DND-41 (cell line): ENCODE results near the gene NDUFS3.
A peak's percentile ranks its signal among the peaks of the same experiment; 100 is the strongest.

ENCODE experiments used
- ATAC-seq: fragments of 200-7000 bp; cut with Tn5 transposase; 3 replicates; pipeline ENCODE4 v1.9.1; 2021; ENCODE audit warnings: low read depth; ENCODE audit not compliant: insufficient read depth
- DNase-seq: peaks from one replicate; pipeline ENCODE4 v3.0.0-alpha.2; 2020
- H2AFZ ChIP-seq: 2 replicates; pipeline ENCODE4 v1.6.0; 2012; ENCODE audit warnings: low read depth, low read length
- H3K27ac ChIP-seq: 2 replicates; pipeline ENCODE4 v1.5.1; 2012; ENCODE audit warnings: low read length, inconsistent platforms
- H3K27me3 ChIP-seq: fragments of 200-600 bp; sonication (generic); 2 replicates; pipeline ENCODE4 v1.6.0; 2012; ENCODE audit warnings: low read length, mild to moderate bottlenecking, inconsistent platforms; ENCODE audit not compliant: insufficient read depth, poor library complexity
- H3K36me3 ChIP-seq: 2 replicates; pipeline ENCODE4 v1.5.1; 2012; ENCODE audit warnings: low read length, inconsistent platforms; ENCODE audit not compliant: insufficient read depth
- H3K4me1 ChIP-seq: 2 replicates; pipeline ENCODE4 v1.5.1; 2012; ENCODE audit warnings: mild to moderate bottlenecking, low read length; ENCODE audit not compliant: insufficient read depth
- H3K4me2 ChIP-seq: 2 replicates; pipeline ENCODE4 v1.6.0; 2012; ENCODE audit warnings: mild to moderate bottlenecking, moderate library complexity, low read length, inconsistent platforms; ENCODE audit not compliant: insufficient read depth
- H3K4me3 ChIP-seq, 2 experiments: fragments of 200-600 bp in 1 of 2; shearing (Covaris generic) in 1 of 2; 2 replicates each; pipeline ENCODE4 v1.5.1; 2012 to 2016; ENCODE audit warnings: inconsistent platforms in 2 of 2, low read length in 2 of 2, mild to moderate bottlenecking in 2 of 2, low read depth in 1 of 2, moderate library complexity in 1 of 2
- H3K79me2 ChIP-seq: 2 replicates; pipeline ENCODE4 v1.6.0; 2012; ENCODE audit warnings: low read length, inconsistent platforms; ENCODE audit not compliant: insufficient read depth
- H3K9ac ChIP-seq: 2 replicates; pipeline ENCODE4 v1.6.0; 2012; ENCODE audit warnings: low read depth, mild to moderate bottlenecking, inconsistent platforms, low read length, moderate library complexity
- H3K9me3 ChIP-seq: 2 replicates; pipeline ENCODE4 v1.5.1; 2012; ENCODE audit warnings: low read length, moderate library complexity, mild to moderate bottlenecking, inconsistent platforms; ENCODE audit not compliant: insufficient read depth, severe bottlenecking
- H4K20me1 ChIP-seq: 2 replicates; pipeline ENCODE4 v1.6.0; 2012; ENCODE audit warnings: low read length; ENCODE audit not compliant: insufficient read depth
- CTCF ChIP-seq: IDR thresholded peaks from 2 replicates; pipeline ENCODE4 v1.5.1; 2012; ENCODE audit warnings: borderline replicate concordance, low read length, moderate library complexity, mild to moderate bottlenecking; ENCODE audit not compliant: poor library complexity, severe bottlenecking; ENCODE audit errors: extremely low read depth
- EZH2 ChIP-seq: IDR thresholded peaks from 3 replicates; pipeline ENCODE4 v1.6.1; 2012; ENCODE audit warnings: borderline replicate concordance, low read depth, mild to moderate bottlenecking, moderate library complexity, low read length, inconsistent platforms; ENCODE audit not compliant: severe bottlenecking

The NDUFS3 gene

DNA sequence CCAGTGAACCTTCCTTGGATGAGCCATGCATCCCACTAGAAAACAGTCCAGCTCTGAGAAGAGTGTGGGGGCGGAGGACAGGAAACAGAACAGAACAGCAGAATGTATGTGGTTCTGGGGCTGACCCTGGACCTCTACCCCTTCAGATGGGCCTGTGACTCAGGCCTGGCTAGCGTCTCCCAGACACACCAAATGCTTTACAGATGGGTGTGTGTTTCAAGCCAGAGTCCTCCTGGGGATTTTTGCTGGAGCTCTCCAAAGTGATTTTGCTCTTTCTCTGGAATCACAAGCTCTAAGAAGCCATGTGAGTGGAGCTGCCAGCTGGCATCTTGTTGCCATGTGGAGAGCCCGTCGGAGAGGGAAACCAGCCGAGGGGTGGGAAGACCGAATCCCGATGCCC lies 28.5 kb downstream of the NDUFS3 start:
- Histone ChIP-seq H2AFZ (no peak overlapping the region), H3K9ac (no peak overlapping the region), H3K4me3 (no peak overlapping the region), H3K27ac (no peak overlapping the region), H3K36me3 (peaks cover 7% of the 10 kb centered on the region; the same call in 1 of the 2 replicates), H3K4me2 (no peak overlapping the region), H3K9me3 (no peaks in the 10 kb centered on the region), H3K27me3 (no peaks in the 10 kb centered on the region), H4K20me1 (no peaks in the 10 kb centered on the region), H3K4me1 (no peaks in the 10 kb centered on the region), H3K79me2 (no peaks in the 10 kb centered on the region)
- no peak for DNase-seq
- TF ChIP-seq EZH2 (no peak), CTCF (no peak)
- no peak for ATAC-seq

DNA sequence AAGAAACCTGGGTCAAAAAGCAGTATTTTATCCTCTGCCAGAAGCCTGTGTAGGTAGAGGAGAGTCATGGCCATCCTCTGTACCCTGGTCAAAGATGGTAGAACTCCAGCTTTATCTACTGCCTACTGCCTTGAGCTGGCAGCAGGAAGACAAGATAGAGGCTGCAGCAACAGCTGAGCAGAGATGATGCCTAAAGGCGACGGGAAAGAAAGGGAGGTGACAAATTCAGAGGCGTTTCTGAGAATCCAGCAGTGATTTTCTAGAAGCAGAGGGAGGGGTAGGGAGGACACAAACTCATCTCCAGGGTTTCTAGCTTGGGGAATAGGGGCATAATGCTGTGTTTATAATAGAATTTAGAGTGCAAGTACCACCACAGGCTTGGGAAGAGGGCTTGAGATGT lies 30.8 kb downstream of the NDUFS3 start:
- TF ChIP-seq CTCF, result no peak
- TF ChIP-seq EZH2, result no peak
- Histone ChIP-seq H2AFZ (no peak overlapping the region), H3K79me2 (no peaks in the 10 kb centered on the region), H3K36me3 (peaks cover 7% of the 10 kb centered on the region; the same call in 1 of the 2 replicates), H3K9me3 (no peaks in the 10 kb centered on the region), H3K9ac (no peak overlapping the region), H3K4me2 (no peak overlapping the region), H4K20me1 (no peaks in the 10 kb centered on the region), H3K27me3 (no peaks in the 10 kb centered on the region), H3K27ac (no peak overlapping the region), H3K4me1 (no peaks in the 10 kb centered on the region), H3K4me3 (no peak overlapping the region)
- ATAC-seq, result peak; percentile 47; the same call in 2 of the 3 replicates
- DNase-seq, result peak; percentile 23

DNA sequence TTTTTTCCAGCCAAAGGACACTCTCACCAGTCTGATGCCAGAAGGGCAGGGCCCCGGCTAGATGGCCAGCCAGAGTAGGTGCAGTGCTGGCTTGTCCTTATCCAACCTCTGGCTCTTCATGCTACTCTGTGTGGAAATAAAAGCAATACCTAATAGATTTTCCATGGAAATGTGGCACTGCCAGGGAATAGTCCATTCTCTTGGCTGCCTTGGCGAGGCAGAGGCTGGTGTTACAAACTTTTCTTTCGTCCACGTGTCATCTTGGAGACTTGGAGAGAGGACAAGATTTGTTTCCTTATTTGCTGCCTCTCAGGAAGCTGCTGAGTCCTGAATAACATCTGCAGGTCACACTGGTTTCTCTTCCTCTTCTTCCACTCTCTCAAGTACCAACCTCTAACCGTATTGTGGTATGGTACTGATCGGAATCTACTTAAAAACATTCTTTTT lies 32.5 kb downstream of the NDUFS3 start:
- no peaks in the 10 kb centered on the region for H3K27me3 ChIP-seq
- H3K9me3 ChIP-seq, result no peaks in the 10 kb centered on the region
- H3K4me3 ChIP-seq, result no peak overlapping the region
- ATAC-seq (no peak), DNase-seq (no peak)
- no peak overlapping the region for H3K9ac ChIP-seq
- H2AFZ ChIP-seq, result no peak overlapping the region
- H3K79me2 ChIP-seq, result no peaks in the 10 kb centered on the region
- no peak for TF ChIP-seq CTCF
- TF ChIP-seq EZH2, result no peak
- H3K36me3 ChIP-seq, result peaks cover 7% of the 10 kb centered on the region; the same call in 1 of the 2 replicates
- H3K4me2 ChIP-seq, result no peak overlapping the region
- H3K4me1 ChIP-seq, result no peaks in the 10 kb centered on the region
- H3K27ac ChIP-seq, result no peak overlapping the region
- no peaks in the 10 kb centered on the region for H4K20me1 ChIP-seq

- H3K27ac ChIP-seq, result no peak overlapping the region
- H3K4me1 ChIP-seq, result no peaks in the 10 kb centered on the region
- no peaks in the 10 kb centered on the region for H4K20me1 ChIP-seq
- ATAC-seq (no peak), DNase-seq (no peak)
- H3K79me2 ChIP-seq, result no peaks in the 10 kb centered on the region
- TF ChIP-seq CTCF, result no peak
- TF ChIP-seq EZH2, result no peak
- no peak overlapping the region for H3K9ac ChIP-seq
- no peak overlapping the region for H3K4me3 ChIP-seq
- H2AFZ ChIP-seq, result no peak overlapping the region
- no peaks in the 10 kb centered on the region for H3K9me3 ChIP-seq
- peaks cover 40% of the 10 kb centered on the region; the same call in 1 of the 2 replicates for H3K36me3 ChIP-seq
- no peaks in the 10 kb centered on the region for H3K27me3 ChIP-seq
- no peak overlapping the region for H3K4me2 ChIP-seq
Observed at GRCh38 chr11:47615249-47615648, 36.4 kb downstream of the NDUFS3 start.
